C4-2B (cell line): ENCODE data around the gene TPCN2.

ENCODE experiments used
- H3K27ac ChIP-seq: fragments of 450-650 bp; 2 replicates; pipeline ENCODE4 v1.5.1; 2017
- ZFX ChIP-seq: fragments of 450-650 bp; IDR thresholded peaks from 2 replicates; pipeline ENCODE4 v1.6.1; 2017
- TF ChIP-seq, protein P1 (sequence below): fragments of 450-650 bp; conservative IDR thresholded peaks from 2 replicates; pipeline ENCODE4 v1.5.1; 2017; ENCODE audit warnings: mild to moderate bottlenecking

Gene TPCN2

DNA sequence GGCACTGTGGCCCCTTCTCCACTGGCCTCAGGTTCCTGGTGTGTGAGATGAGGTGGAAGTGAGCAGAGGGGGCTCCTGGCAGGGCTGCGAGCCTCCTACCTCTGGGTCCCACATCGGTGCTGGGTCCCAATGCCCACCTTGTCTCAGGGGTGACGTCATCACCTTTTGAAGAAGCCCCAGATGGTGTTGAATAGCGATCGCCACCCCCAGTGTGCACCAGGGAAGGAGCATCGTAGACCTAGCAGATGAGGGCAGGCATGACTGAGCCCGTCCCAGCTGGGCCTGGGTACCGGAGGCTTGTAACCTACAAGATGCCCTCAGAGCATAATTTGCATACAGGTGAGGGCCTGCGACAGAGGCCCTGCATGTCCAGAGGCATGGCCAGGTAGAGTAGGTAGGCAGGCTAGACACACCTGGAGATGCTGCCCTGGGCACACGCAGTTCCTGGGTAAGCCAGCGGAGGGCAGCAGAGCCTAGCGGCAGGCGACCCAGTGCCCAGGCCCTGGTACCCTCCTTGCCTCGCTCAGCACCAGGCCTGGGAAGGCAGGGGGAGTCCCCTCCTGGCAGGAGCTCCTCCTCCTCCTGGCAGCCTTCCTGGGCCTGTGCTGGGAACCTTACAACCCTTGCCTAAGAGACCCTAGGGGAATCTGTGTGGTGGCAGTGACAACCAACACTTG is 52.5 kb downstream of the TPCN2 start:
- TF ChIP-seq, protein P1, sequence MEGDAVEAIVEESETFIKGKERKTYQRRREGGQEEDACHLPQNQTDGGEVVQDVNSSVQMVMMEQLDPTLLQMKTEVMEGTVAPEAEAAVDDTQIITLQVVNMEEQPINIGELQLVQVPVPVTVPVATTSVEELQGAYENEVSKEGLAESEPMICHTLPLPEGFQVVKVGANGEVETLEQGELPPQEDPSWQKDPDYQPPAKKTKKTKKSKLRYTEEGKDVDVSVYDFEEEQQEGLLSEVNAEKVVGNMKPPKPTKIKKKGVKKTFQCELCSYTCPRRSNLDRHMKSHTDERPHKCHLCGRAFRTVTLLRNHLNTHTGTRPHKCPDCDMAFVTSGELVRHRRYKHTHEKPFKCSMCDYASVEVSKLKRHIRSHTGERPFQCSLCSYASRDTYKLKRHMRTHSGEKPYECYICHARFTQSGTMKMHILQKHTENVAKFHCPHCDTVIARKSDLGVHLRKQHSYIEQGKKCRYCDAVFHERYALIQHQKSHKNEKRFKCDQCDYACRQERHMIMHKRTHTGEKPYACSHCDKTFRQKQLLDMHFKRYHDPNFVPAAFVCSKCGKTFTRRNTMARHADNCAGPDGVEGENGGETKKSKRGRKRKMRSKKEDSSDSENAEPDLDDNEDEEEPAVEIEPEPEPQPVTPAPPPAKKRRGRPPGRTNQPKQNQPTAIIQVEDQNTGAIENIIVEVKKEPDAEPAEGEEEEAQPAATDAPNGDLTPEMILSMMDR = peak; percentile 99
- TF ChIP-seq ZFX = no peak
- no peak overlapping the region; the same call in 1 of the 2 replicates for H3K27ac ChIP-seq

DNA sequence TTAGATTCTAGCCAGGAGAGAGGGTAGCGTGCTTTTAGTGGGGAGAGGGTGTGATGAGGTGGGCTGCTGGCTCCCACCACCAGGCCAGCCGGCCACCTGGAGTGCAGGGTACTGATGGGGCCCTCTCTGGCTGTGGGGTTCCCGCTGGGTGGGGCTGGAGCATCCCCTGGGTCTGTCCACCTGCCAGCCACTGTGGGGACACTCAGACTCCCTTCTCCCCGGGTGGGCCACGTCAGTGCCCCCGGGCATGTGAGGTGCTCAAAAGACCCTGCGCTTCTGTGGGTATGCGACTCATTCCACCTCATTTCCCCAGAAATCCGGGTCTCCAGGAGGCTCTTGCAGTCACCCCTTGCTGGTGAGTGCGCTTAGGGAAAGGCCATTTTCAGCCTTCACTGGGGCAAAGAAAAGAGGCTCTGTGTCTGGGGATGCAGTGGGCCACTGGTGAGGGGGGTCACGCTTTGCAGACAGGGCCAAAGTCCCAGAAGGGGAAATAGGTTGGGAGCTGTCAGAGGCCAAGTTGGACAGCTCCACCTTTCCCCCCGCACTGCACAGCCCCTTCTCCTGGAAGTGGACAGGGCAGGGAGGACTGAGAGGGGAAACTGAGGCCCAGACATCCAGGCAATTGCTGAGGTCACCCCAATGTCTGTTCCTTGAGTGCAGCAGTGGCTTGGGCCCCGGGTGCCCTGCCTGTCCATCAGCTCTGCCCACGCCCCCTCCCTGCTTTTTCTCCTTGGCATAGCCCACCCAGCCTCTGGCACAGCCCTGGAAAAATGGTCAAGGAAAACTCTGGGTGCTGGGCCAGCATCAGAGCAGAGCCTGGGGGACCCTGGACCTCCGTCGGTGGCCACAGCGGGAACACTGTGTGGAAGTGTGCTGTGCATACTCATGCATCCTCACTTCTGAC is 53.3 kb downstream of the TPCN2 start:
- no peak for TF ChIP-seq ZFX
- TF ChIP-seq, protein P1 = no peak; the same call in none of the 2 replicates

DNA sequence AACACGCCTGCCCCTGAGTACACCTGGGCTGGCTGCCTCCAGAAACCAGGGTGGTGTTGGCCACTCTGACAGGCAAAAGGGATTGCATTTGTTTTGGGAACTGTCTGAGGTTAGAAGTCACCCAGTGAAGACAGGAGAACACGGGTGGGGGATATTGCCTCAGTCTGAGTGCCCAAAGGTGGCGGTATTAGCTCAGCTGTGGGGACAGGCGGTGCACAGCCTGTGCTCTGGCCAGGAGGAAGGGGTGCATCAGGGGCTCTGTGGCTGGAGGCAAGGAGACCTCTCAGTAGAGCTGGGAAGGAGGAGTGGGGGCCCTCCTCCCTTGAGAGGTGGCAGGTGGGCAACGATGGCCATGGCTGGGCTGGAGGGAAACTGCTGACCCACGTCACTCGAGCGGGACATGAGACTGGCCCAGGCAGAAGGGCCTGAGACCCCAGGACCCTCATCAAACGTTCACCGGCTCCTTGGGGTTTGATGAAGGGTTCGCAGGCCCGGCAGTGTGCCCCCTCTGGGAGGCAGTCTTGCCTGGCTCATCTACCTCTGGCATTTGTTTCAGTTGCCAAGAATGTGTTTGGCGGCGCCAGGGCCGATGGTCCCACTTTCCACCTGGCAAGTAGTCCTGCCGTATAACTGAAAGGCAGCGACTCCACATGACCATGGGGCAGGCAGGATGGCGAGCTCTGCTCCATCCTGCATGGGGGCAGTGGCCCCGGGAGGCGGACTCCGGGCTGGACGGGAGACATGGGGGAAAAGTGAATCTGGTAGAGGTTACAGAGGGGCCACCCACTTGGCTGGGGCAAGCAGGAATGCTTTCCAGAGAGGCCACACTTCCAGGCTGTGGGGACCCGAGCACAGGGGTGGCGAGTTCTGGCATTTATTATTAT is 54.2 kb downstream of the TPCN2 start:
- TF ChIP-seq, protein P1 = no peak
- TF ChIP-seq ZFX = no peak
- no peak overlapping the region for H3K27ac ChIP-seq

More for the DNA sequence above, 53.3 kb downstream of the TPCN2 start:
- H3K27ac ChIP-seq = no peak overlapping the region; the same call in 1 of the 2 replicates

DNA sequence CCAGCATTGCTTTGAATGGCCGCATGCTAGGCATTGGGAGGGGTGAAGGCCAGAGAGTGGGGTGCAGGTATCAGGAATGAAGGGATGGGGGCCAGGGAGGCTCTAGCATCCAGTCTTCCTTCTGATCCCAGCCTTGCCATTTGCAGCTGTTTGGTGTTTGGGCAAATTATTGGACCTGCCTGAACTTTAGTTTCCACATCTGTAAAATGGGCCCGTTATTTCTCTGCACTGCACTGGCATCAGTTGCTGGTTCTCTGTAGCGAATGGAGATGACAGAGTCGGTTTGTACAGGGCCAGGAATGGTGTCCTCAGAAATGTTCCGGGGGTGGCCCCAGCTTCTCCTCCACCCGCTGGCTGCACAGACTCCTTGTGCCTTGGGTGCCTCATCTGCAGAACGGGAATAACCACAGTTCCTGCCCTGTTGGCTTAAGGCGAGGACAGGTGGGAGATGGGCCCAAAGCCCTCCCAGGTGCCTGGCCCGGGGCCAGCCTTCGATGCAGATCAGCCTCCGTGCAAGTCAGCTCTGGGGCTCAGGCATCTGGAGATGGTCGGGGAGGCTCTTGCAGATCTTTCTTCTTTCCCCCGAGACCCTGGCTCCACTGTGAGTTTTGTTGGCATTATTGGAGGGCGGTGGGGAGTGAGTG is 55.6 kb downstream of the TPCN2 start:
- no peak for TF ChIP-seq ZFX
- TF ChIP-seq, protein P1 = no peak
- H3K27ac ChIP-seq = peak overlapping the region; percentile 95

DNA sequence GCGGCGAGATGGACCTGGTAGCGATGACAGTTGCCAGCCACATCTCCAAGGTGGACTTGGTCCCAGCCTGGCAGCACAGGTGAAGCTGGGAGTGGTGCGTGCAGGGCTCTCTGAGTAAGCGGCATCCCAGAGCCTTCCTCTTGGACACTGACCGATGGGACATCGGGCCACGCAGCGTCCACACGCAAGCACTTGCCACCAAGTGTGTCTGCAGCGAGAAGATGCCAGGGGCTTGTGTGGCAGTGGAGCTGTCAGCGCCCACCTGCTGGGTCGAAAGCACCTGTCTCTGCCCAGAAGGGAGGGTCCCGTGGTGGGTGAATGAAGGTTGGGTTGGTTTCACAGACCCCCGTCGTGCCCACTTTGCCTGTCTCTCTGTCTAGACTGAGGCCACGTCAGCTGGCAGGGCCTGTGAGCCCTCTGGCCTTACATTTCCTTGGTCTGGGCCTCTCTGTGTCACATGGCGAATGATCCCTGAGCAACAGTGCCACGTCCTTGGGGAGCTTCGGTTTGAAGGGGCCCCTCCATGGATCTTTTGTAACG is 56.2 kb downstream of the TPCN2 start:
- peak overlapping the region; percentile 95 for H3K27ac ChIP-seq
- TF ChIP-seq, protein P1 = no peak
- TF ChIP-seq ZFX = no peak

DNA sequence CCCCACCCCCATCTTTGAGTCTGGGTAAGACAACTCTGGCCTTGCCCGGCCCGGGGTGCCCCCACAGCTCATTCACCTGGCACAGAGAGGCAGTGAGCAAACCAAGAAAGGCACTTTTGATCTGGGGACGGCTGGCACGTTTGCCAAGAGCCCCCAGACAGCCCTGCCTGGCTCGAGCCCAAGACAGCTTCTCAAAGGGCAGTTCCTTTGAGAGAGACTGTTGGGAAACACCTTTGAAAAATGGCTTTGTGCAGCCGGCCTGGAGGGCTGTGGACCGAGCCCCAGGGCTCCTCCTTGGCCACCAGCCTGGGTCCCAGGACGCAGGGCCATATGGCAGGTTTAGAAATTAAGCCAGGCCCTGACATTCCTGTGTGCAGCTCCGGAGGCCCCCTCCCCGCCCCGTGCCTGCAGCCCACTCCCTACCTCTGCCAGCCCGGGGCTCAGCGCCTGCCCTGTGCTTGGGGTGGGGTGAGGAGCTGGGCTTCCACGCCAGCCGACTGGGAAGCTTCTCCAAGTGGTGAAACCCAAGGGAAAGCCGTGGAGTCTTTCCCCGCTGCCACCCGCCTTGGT is 56.8 kb downstream of the TPCN2 start:
- peak overlapping the region; percentile 95 for H3K27ac ChIP-seq
- TF ChIP-seq, protein P1 = no peak
- no peak for TF ChIP-seq ZFX
